Activated T-helper 1 cell treated with anti-CD3 and anti-CD28 coated beads, Interleukin-12 subunit alpha, Interleukin-12 subunit beta, Interleukin-2, Interleukin-4 antibody, amounts not matched to agents 30 ng/mL and 10 ng/mL and 1 ng/mL, durations not matched to agents 14 hours and 24 hours and 36 hours (primary cell): ENCODE measurements around the gene CEACAM7. TPM values are rescaled to one million over a fixed set of nuclear protein-coding genes. Genes with fewer than 3 reads are reported as not detected.

Experiments used
- DNase-seq: peaks from one replicate; pipeline ENCODE4 v3.0.0; 2021; ENCODE audit warnings: low spot score
- H3K27ac Mint-ChIP-seq: one replicate; pipeline ENCODE4 v1.8.0; 2021; ENCODE audit warnings: mild to moderate bottlenecking, mixed read lengths
- H3K27me3 Mint-ChIP-seq: one replicate; pipeline ENCODE4 v1.8.0; 2022; ENCODE audit warnings: mild to moderate bottlenecking, moderate library complexity, mixed read lengths; ENCODE audit not compliant: insufficient read depth
- H3K36me3 Mint-ChIP-seq: one replicate; pipeline ENCODE4 v1.8.0; 2021; ENCODE audit warnings: low read depth, mixed read lengths
- H3K4me1 Mint-ChIP-seq: one replicate; pipeline ENCODE4 v1.8.0; 2021; ENCODE audit warnings: low read depth, mixed read lengths
- H3K4me3 Mint-ChIP-seq: one replicate; pipeline ENCODE4 v1.8.0; 2021; ENCODE audit warnings: mild to moderate bottlenecking, moderate library complexity, mixed read lengths
- H3K9me3 Mint-ChIP-seq: one replicate; pipeline ENCODE4 v1.8.0; 2021; ENCODE audit warnings: mixed read lengths
- intact Hi-C: fragments of 100-400 bp; cut with micrococcal nuclease; formaldehyde crosslinking; loops from one replicate; pipeline ENCODE4 v1.15.1; 2024
- total RNA-seq: library from RNA; stranded (reverse); gene quantifications from 2 replicates; pipeline ENCODE4 v1.2.3, GENCODE V29; 2022

The CEACAM7 gene
- total RNA-seq, 1 donor from 2014 or later, result not detected

- Mint-ChIP-seq H3K27ac (no peak overlapping the region), H3K36me3 (no peaks in the 10 kb centered on the region), H3K4me3 (no peak overlapping the region), H3K4me1 (no peaks in the 10 kb centered on the region), H3K9me3 (no peaks in the 10 kb centered on the region), H3K27me3 (peaks cover 9% of the 10 kb centered on the region)
- intact Hi-C loops, result no loop called here
- no peak for DNase-seq
Observed at GRCh38 chr19:41696402-41697197, 8.5 kb upstream of the CEACAM7 start.

GRCh38 chr19:41695745-41696144, 7.7 kb upstream of the CEACAM7 start:
- H3K4me1 Mint-ChIP-seq, result no peaks in the 10 kb centered on the region
- H3K27me3 Mint-ChIP-seq, result peaks cover 14% of the 10 kb centered on the region
- intact Hi-C loops, result no loop called here
- no peaks in the 10 kb centered on the region for H3K9me3 Mint-ChIP-seq
- no peaks in the 10 kb centered on the region for H3K36me3 Mint-ChIP-seq
- DNase-seq, result no peak
- no peak overlapping the region for H3K27ac Mint-ChIP-seq
- H3K4me3 Mint-ChIP-seq, result no peak overlapping the region

GRCh38 chr19:41694831-41695635, 7.0 kb upstream of the CEACAM7 start:
- H3K9me3 Mint-ChIP-seq, result no peaks in the 10 kb centered on the region
- DNase-seq, result no peak
- H3K4me3 Mint-ChIP-seq, result no peak overlapping the region
- intact Hi-C loops, result loop anchor here (5.0 kb wide), 2 partner anchors 52 to 53 kb away; no protein-coding TSS in a partner anchor
- peaks cover 15% of the 10 kb centered on the region for H3K27me3 Mint-ChIP-seq
- no peaks in the 10 kb centered on the region for H3K4me1 Mint-ChIP-seq
- H3K27ac Mint-ChIP-seq, result no peak overlapping the region
- no peaks in the 10 kb centered on the region for H3K36me3 Mint-ChIP-seq

- peaks cover 15% of the 10 kb centered on the region for H3K27me3 Mint-ChIP-seq
- H3K36me3 Mint-ChIP-seq, result no peaks in the 10 kb centered on the region
- H3K4me1 Mint-ChIP-seq, result no peaks in the 10 kb centered on the region
- intact Hi-C loops, result loop anchor here (5.0 kb wide), 2 partner anchors 52 to 53 kb away; no protein-coding TSS in a partner anchor
- no peaks in the 10 kb centered on the region for H3K9me3 Mint-ChIP-seq
- no peak overlapping the region for H3K4me3 Mint-ChIP-seq
- no peak overlapping the region for H3K27ac Mint-ChIP-seq
- no peak for DNase-seq
Observed at GRCh38 chr19:41694196-41694595, 6.1 kb upstream of the CEACAM7 start.

- H3K4me1 Mint-ChIP-seq, result no peaks in the 10 kb centered on the region
- intact Hi-C loops, result loop anchor here (5.0 kb wide), 2 partner anchors 49 to 56 kb away; no protein-coding TSS in a partner anchor
- DNase-seq, result no peak
Observed at GRCh38 chr19:41691268-41691970, 3.3 kb upstream of the CEACAM7 start.

GRCh38 chr19:41690801-41691065, 2.7 kb upstream of the CEACAM7 start:
- intact Hi-C loops, result loop anchor here (5.0 kb wide), 2 partner anchors 48 to 57 kb away; no protein-coding TSS in a partner anchor
- H3K4me1 Mint-ChIP-seq, result no peaks in the 10 kb centered on the region
- no peak overlapping the region for H3K4me3 Mint-ChIP-seq
- no peak overlapping the region for H3K27ac Mint-ChIP-seq
- H3K36me3 Mint-ChIP-seq, result no peaks in the 10 kb centered on the region
- peaks cover 19% of the 10 kb centered on the region for H3K27me3 Mint-ChIP-seq
- no peak for DNase-seq
- H3K9me3 Mint-ChIP-seq, result no peaks in the 10 kb centered on the region

More at GRCh38 chr19:41691268-41691970, 3.3 kb upstream of the CEACAM7 start:
- Mint-ChIP-seq H3K27ac (no peak overlapping the region), H3K4me3 (no peak overlapping the region), H3K36me3 (no peaks in the 10 kb centered on the region), H3K27me3 (peaks cover 19% of the 10 kb centered on the region), H3K9me3 (no peaks in the 10 kb centered on the region)

- no peak overlapping the region for H3K27ac Mint-ChIP-seq
- no peaks in the 10 kb centered on the region for H3K9me3 Mint-ChIP-seq
- H3K4me3 Mint-ChIP-seq, result no peak overlapping the region
- intact Hi-C loops, result loop anchor here (5.0 kb wide), 2 partner anchors 48 to 57 kb away; no protein-coding TSS in a partner anchor
- H3K4me1 Mint-ChIP-seq, result no peaks in the 10 kb centered on the region
- H3K36me3 Mint-ChIP-seq, result no peaks in the 10 kb centered on the region
- no peak for DNase-seq
- peaks cover 19% of the 10 kb centered on the region for H3K27me3 Mint-ChIP-seq
Observed at GRCh38 chr19:41689993-41690800, 2.1 kb upstream of the CEACAM7 start.

- no peak for DNase-seq
- Mint-ChIP-seq H3K9me3 (no peaks in the 10 kb centered on the region), H3K4me3 (no peak overlapping the region), H3K27ac (no peak overlapping the region), H3K4me1 (no peaks in the 10 kb centered on the region), H3K36me3 (no peaks in the 10 kb centered on the region), H3K27me3 (peaks cover 19% of the 10 kb centered on the region)
- intact Hi-C loops, result no loop called here
Observed at GRCh38 chr19:41688687-41689086, 617 bp upstream of the CEACAM7 start.

- Mint-ChIP-seq H3K4me3 (no peak overlapping the region), H3K27ac (no peak overlapping the region), H3K36me3 (no peaks in the 10 kb centered on the region), H3K9me3 (no peaks in the 10 kb centered on the region), H3K27me3 (peaks cover 17% of the 10 kb centered on the region), H3K4me1 (no peaks in the 10 kb centered on the region)
- intact Hi-C loops, result no loop called here
- no peak for DNase-seq
Observed at GRCh38 chr19:41687419-41687818, 651 bp downstream of the CEACAM7 start.

- no peak overlapping the region for H3K27ac Mint-ChIP-seq
- intact Hi-C loops, result no loop called here
- H3K27me3 Mint-ChIP-seq, result peaks cover 14% of the 10 kb centered on the region
- no peaks in the 10 kb centered on the region for H3K9me3 Mint-ChIP-seq
- H3K4me3 Mint-ChIP-seq, result no peak overlapping the region
- H3K4me1 Mint-ChIP-seq, result no peaks in the 10 kb centered on the region
- H3K36me3 Mint-ChIP-seq, result no peaks in the 10 kb centered on the region
- no peak for DNase-seq
Observed at GRCh38 chr19:41682437-41682836, 5.6 kb downstream of the CEACAM7 start.

- Mint-ChIP-seq H3K27ac (no peak overlapping the region), H3K9me3 (no peaks in the 10 kb centered on the region), H3K27me3 (peaks cover 13% of the 10 kb centered on the region), H3K4me3 (no peak overlapping the region), H3K36me3 (no peaks in the 10 kb centered on the region), H3K4me1 (no peaks in the 10 kb centered on the region)
- no peak for DNase-seq
- intact Hi-C loops, result no loop called here
Observed at GRCh38 chr19:41671486-41671885, 16.6 kb downstream of the CEACAM7 start.

- peaks cover 5% of the 10 kb centered on the region for H3K9me3 Mint-ChIP-seq
- H3K27ac Mint-ChIP-seq, result no peak overlapping the region
- intact Hi-C loops, result no loop called here
- H3K27me3 Mint-ChIP-seq, result peaks cover 11% of the 10 kb centered on the region
- DNase-seq, result no peak
- no peak overlapping the region for H3K4me3 Mint-ChIP-seq
- no peaks in the 10 kb centered on the region for H3K36me3 Mint-ChIP-seq
- H3K4me1 Mint-ChIP-seq, result no peaks in the 10 kb centered on the region
Observed at GRCh38 chr19:41670755-41671154, 17.3 kb downstream of the CEACAM7 start.
